Activated CD4-positive, alpha-beta T cell treated with anti-CD3 and anti-CD28 coated beads, Interleukin-2, amount 10 ng/mL, durations not matched to agents 7 days and 5 days (primary cell): ENCODE results near the gene MANSC4. TPM values are rescaled to one million over a fixed set of nuclear protein-coding genes. Genes with fewer than 3 reads are reported as not detected.
A peak's percentile ranks its signal among the peaks of the same experiment; 100 is the strongest.

Experiments
- CTCF ChIA-PET: fragments of 350-600 bp; sonication (Branson Sonifier 250); formaldehyde crosslinking; loops from one replicate; lab custom pipeline; 2021; ENCODE audit warnings: antibody characterized with exemption; lab: Charles Lee
- POLR2A ChIA-PET: fragments of 350-600 bp; sonication (Branson Sonifier 250); formaldehyde crosslinking; loops from one replicate; lab custom pipeline; 2021; ENCODE audit warnings: antibody characterized with exemption; lab: Charles Lee
- DNase-seq: peaks from one replicate; pipeline ENCODE4 v3.0.0-alpha.2; 2020
- H3K27ac Mint-ChIP-seq: one replicate; pipeline ENCODE4 v1.8.0; 2021; ENCODE audit warnings: mild to moderate bottlenecking, moderate library complexity, mixed read lengths
- H3K27me3 Mint-ChIP-seq: one replicate; pipeline ENCODE4 v1.8.0; 2021; ENCODE audit warnings: mixed read lengths
- H3K36me3 Mint-ChIP-seq: one replicate; pipeline ENCODE4 v1.8.0; 2021; ENCODE audit warnings: low read depth, mixed read lengths
- H3K4me1 Mint-ChIP-seq: one replicate; pipeline ENCODE4 v1.8.0; 2021; ENCODE audit warnings: mixed read lengths
- H3K4me3 Mint-ChIP-seq: one replicate; pipeline ENCODE4 v1.8.0; 2021; ENCODE audit warnings: mild to moderate bottlenecking, moderate library complexity, mixed read lengths
- H3K9me3 Mint-ChIP-seq: one replicate; pipeline ENCODE4 v1.8.0; 2021; ENCODE audit warnings: mixed read lengths
- total RNA-seq, 2 experiments: library from RNA; stranded (reverse); gene quantifications; one replicate each; pipeline ENCODE4 v1.2.3, GENCODE V29; 2021

Gene MANSC4
- total RNA-seq = not detected

GRCh38 chr12:27779920-27780611 lies at the start of gene MANSC4, which contains the start of gene KLHL42:
TSS of gene MANSC4 (minus strand) at chr12:27780236. CDS start at chr12:27771276, 8,960 bp downstream.
TSS of gene KLHL42 (plus strand) at chr12:27780233. CDS start at chr12:27780331, 98 bp downstream.
- ChIA-PET CTCF (interaction anchor here (1.1 to 1.6 kb wide), 4 partner anchors 16 to 45 kb away, joined by 3 to 6 read pairs (median 3); no protein-coding TSS in a partner anchor), POLR2A (interaction anchor here (0.8 kb wide), 1 partner anchor 42 kb away, joined by 3 read pairs; no protein-coding TSS in a partner anchor)
- peaks cover 10% of the 10 kb centered on the region for H3K27me3 Mint-ChIP-seq
- peak within 1 kb of the TSS; percentile 87 for H3K27ac Mint-ChIP-seq
- peak; percentile 73 for DNase-seq
- peak within 1 kb of the TSS; percentile 81 for H3K4me3 Mint-ChIP-seq
- H3K4me1 Mint-ChIP-seq = peaks cover 36% of the 10 kb centered on the region
- H3K9me3 Mint-ChIP-seq = no peaks in the 10 kb centered on the region
- peaks cover 25% of the 10 kb centered on the region for H3K36me3 Mint-ChIP-seq

- Mint-ChIP-seq H3K27me3 (peaks cover 26% of the 10 kb centered on the region), H3K4me1 (peaks cover 7% of the 10 kb centered on the region), H3K27ac (no peak overlapping the region), H3K4me3 (no peak overlapping the region), H3K9me3 (no peaks in the 10 kb centered on the region), H3K36me3 (no peaks in the 10 kb centered on the region)
- DNase-seq = no peak
- CTCF ChIA-PET = interaction anchor here (0.6 to 2.1 kb wide), 3 partner anchors 11 to 68 kb away, joined by 3 to 5 read pairs (median 3); no protein-coding TSS in a partner anchor
- POLR2A ChIA-PET = no interaction called here
Observed at GRCh38 chr12:27828196-27828595, 48.2 kb upstream of the MANSC4 start.

- Mint-ChIP-seq H3K27me3 (peaks cover 30% of the 10 kb centered on the region), H3K36me3 (no peaks in the 10 kb centered on the region), H3K9me3 (no peaks in the 10 kb centered on the region), H3K4me1 (peaks cover 27% of the 10 kb centered on the region), H3K4me3 (no peak overlapping the region), H3K27ac (no peak overlapping the region)
- POLR2A ChIA-PET = no interaction called here
- DNase-seq = no peak
- CTCF ChIA-PET = no interaction called here
Observed at GRCh38 chr12:27826076-27826475, 46.0 kb upstream of the MANSC4 start.

GRCh38 chr12:27824126-27824842 lies 44.2 kb upstream of the MANSC4 start:
- DNase-seq = no peak
- ChIA-PET POLR2A (no interaction called here), CTCF (interaction anchor here (0.7 kb wide), 1 partner anchor 12 kb away, joined by 3 read pairs; no protein-coding TSS in a partner anchor)
- peaks cover 30% of the 10 kb centered on the region for H3K27me3 Mint-ChIP-seq
- H3K27ac Mint-ChIP-seq = no peak overlapping the region
- H3K4me3 Mint-ChIP-seq = no peak overlapping the region
- peaks cover 28% of the 10 kb centered on the region for H3K4me1 Mint-ChIP-seq
- no peaks in the 10 kb centered on the region for H3K36me3 Mint-ChIP-seq
- H3K9me3 Mint-ChIP-seq = no peaks in the 10 kb centered on the region

GRCh38 chr12:27823038-27823437 lies 43.0 kb upstream of the MANSC4 start:
- Mint-ChIP-seq H3K36me3 (no peaks in the 10 kb centered on the region), H3K4me3 (no peak overlapping the region), H3K27me3 (peaks cover 29% of the 10 kb centered on the region), H3K4me1 (peaks cover 29% of the 10 kb centered on the region), H3K27ac (no peak overlapping the region), H3K9me3 (no peaks in the 10 kb centered on the region)
- POLR2A ChIA-PET = no interaction called here
- DNase-seq = no peak
- CTCF ChIA-PET = no interaction called here

GRCh38 chr12:27822076-27822712 lies 42.2 kb upstream of the MANSC4 start:
- Mint-ChIP-seq H3K9me3 (no peaks in the 10 kb centered on the region), H3K4me3 (peak overlapping the region; percentile 14), H3K4me1 (peaks cover 29% of the 10 kb centered on the region), H3K36me3 (no peaks in the 10 kb centered on the region), H3K27me3 (peaks cover 30% of the 10 kb centered on the region), H3K27ac (no peak overlapping the region)
- CTCF ChIA-PET = interaction anchor here (0.5 to 1.9 kb wide), 11 partner anchors 11 to 887 kb away, joined by 3 to 13 read pairs (median 3); partner anchors contain the start of genes KLHL42 and MANSC4
- POLR2A ChIA-PET = interaction anchor here (1.0 kb wide), 1 partner anchor 42 kb away, joined by 3 read pairs; no protein-coding TSS in a partner anchor
- DNase-seq = peak; percentile 39

DNA sequence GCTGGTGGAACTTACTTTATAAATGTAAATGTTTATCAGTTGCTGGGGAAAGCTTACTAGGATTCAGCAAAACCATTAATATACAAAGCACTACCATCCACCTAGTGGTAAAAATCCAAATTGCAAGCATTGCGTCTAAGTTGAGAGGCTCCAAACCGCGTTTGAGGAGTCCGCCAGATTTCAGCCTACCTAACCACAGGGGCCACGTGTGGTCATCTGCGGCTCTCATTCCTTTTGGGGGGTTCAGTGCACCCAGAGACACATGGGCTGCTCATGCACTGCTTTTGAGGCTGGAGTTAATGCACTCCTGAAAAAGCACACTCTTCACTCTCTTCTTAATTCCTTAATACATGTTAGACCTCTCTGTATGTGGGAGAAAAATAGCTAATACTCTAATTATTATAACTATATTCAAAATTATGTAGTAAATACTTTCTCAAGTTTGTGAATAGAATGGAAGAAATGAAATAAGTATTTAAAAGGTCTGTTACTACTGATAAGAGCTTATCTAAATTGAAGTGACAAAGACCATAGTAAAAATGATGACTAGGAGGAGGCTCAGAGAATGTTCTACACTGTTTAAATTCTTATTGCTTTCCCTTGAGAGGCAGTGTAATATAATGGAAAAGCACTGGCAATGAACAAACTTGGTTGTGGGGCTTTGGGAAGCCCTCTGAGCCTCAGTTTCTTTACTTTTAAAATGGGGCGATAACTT lies 41.4 kb upstream of the MANSC4 start:
- Mint-ChIP-seq H3K36me3 (no peaks in the 10 kb centered on the region), H3K9me3 (no peaks in the 10 kb centered on the region), H3K4me1 (peaks cover 30% of the 10 kb centered on the region), H3K4me3 (peak overlapping the region; percentile 14), H3K27me3 (peaks cover 30% of the 10 kb centered on the region), H3K27ac (no peak overlapping the region)
- CTCF ChIA-PET = interaction anchor here (0.5 to 1.9 kb wide), 15 partner anchors 8 to 1508 kb away, joined by 3 to 13 read pairs (median 3); partner anchors contain the start of genes KLHL42 and MANSC4
- POLR2A ChIA-PET = interaction anchor here (1.0 kb wide), 1 partner anchor 41 kb away, joined by 3 read pairs; no protein-coding TSS in a partner anchor
- peak; percentile 61 for DNase-seq

- CTCF ChIA-PET = interaction anchor here (1.0 to 1.9 kb wide), 6 partner anchors 9 to 264 kb away, joined by 3 to 13 read pairs (median 6); no protein-coding TSS in a partner anchor
- no peak overlapping the region for H3K4me3 Mint-ChIP-seq
- no peaks in the 10 kb centered on the region for H3K36me3 Mint-ChIP-seq
- peaks cover 31% of the 10 kb centered on the region for H3K4me1 Mint-ChIP-seq
- DNase-seq = no peak
- POLR2A ChIA-PET = no interaction called here
- H3K27ac Mint-ChIP-seq = no peak overlapping the region
- peaks cover 35% of the 10 kb centered on the region for H3K27me3 Mint-ChIP-seq
- no peaks in the 10 kb centered on the region for H3K9me3 Mint-ChIP-seq
Observed at GRCh38 chr12:27820564-27820963, 40.5 kb upstream of the MANSC4 start.

GRCh38 chr12:27818401-27818918 lies 38.4 kb upstream of the MANSC4 start:
- Mint-ChIP-seq H3K36me3 (no peaks in the 10 kb centered on the region), H3K4me3 (no peak overlapping the region), H3K4me1 (peaks cover 39% of the 10 kb centered on the region), H3K27ac (no peak overlapping the region), H3K27me3 (peaks cover 30% of the 10 kb centered on the region), H3K9me3 (no peaks in the 10 kb centered on the region)
- ChIA-PET POLR2A (no interaction called here), CTCF (interaction anchor here (1.7 kb wide), 1 partner anchor 11 kb away, joined by 5 read pairs; no protein-coding TSS in a partner anchor)
- DNase-seq = no peak

DNA sequence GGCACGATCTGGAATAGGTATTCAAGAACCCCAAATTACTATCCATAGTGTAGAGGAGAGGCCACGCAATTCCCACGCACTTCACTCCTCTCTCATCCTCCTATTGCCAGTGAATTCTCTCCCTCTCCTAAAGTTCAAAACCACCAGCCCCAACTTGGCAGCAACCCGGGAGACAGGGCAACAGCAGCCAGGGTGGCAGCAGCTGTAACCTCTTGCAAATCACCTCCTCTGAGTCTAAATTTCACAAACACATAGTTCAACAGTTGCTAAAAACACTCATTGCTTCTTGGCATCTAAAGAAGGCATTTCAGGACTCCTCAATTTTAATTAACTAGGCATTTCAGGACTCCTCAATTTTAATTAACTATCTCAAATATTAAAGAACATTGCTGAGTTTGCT lies 37.7 kb upstream of the MANSC4 start:
- no peak for DNase-seq
- H3K9me3 Mint-ChIP-seq = no peaks in the 10 kb centered on the region
- no peak overlapping the region for H3K27ac Mint-ChIP-seq
- POLR2A ChIA-PET = no interaction called here
- no peak overlapping the region for H3K4me3 Mint-ChIP-seq
- H3K36me3 Mint-ChIP-seq = no peaks in the 10 kb centered on the region
- peaks cover 24% of the 10 kb centered on the region for H3K27me3 Mint-ChIP-seq
- peaks cover 33% of the 10 kb centered on the region for H3K4me1 Mint-ChIP-seq
- CTCF ChIA-PET = interaction anchor here (1.7 kb wide), 1 partner anchor 12 kb away, joined by 5 read pairs; no protein-coding TSS in a partner anchor

DNA sequence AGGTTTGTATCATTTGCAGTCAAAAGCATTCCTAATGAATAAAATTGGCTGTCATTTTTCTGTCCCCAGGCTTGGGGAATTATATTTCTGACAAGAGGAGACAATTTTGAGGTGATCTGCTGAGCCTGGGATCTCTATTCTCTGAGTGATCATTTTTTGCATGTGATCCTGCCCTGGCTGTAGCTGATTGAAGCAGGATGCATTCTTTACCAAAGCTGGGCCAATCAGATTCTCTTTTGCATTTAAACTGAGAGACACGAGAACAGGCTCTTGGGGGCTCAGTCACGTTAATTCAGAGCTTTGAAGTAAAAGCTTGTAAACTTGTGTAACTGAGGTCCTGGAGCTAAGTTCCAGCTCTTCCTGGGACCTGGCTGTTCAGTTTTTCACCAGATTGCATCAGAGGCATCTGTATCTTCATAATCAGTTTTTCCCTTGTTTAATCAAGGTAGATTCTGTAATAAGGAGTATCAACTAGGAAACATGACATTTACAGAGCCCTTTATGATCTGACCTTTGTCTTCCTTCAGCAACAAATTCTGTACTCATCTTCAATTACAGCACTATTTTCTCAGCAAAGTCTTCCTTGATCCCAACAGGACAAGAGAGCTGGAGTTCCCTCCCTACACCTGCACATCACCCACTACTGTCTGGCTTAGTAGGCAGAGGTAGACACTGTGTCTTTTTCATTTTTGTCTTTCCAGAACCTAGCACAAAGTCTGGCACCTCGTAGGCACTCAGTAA lies 35.0 kb upstream of the MANSC4 start:
- H3K4me1 Mint-ChIP-seq = peaks cover 17% of the 10 kb centered on the region
- ChIA-PET CTCF (interaction anchor here (1.3 kb wide), 1 partner anchor 36 kb away, joined by 3 read pairs; no protein-coding TSS in a partner anchor), POLR2A (no interaction called here)
- H3K9me3 Mint-ChIP-seq = no peaks in the 10 kb centered on the region
- no peak for DNase-seq
- peaks cover 33% of the 10 kb centered on the region for H3K27me3 Mint-ChIP-seq
- H3K36me3 Mint-ChIP-seq = no peaks in the 10 kb centered on the region
- H3K4me3 Mint-ChIP-seq = no peak overlapping the region
- no peak overlapping the region for H3K27ac Mint-ChIP-seq
